Stomach (tissue), 9 donors: Measurements from ENCODE around the gene GMDS. TPM values are rescaled to one million over a fixed set of nuclear protein-coding genes. Genes with fewer than 3 reads are reported as not detected.

Source experiments
- DNase-seq, 2 donors: peaks; one replicate each; pipeline versions ENCODE4 v3.0.0 to v3.0.0-alpha.2; 2013 to 2019
- H3K27ac ChIP-seq, 5 donors: fragments of 200-600 bp in 4 of 5; sonication (generic) in 4 of 5; one replicate each; pipeline ENCODE4 v1.5.1; 2013 to 2019; ENCODE audit warnings: mild to moderate bottlenecking in 1 of 5, moderate library complexity in 1 of 5
- H3K27me3 ChIP-seq, 3 donors: fragments of 200-600 bp; sonication (generic); one replicate each; pipeline ENCODE4 v1.5.1; 2017 to 2019; ENCODE audit warnings: mixed run types in 1 of 3
- H3K36me3 ChIP-seq, 4 donors: fragments of 200-600 bp; sonication (generic); 1 replicate in 3 of 4; 2 replicates in 1 of 4; pipeline ENCODE4 v1.5.1; 2016 to 2019
- H3K4me1 ChIP-seq, 4 donors: fragments of 200-600 bp; sonication (generic); one replicate each; pipeline ENCODE4 v1.5.1; 2016 to 2019
- H3K4me3 ChIP-seq, 4 donors: fragments of 200-600 bp; sonication (generic) in 3 of 4; one replicate each; pipeline ENCODE4 v1.5.1; 2016 to 2019; ENCODE audit warnings: mild to moderate bottlenecking in 1 of 4
- H3K9me3 ChIP-seq, 4 donors: fragments of 200-600 bp; sonication (generic); one replicate each; pipeline ENCODE4 v1.5.1; 2016 to 2019
- CTCF ChIP-seq, 7 experiments: fragments of 450-650 bp in 4 of 7; fragments of 200-600 bp in 3 of 7; sonication (generic) in 3 of 7; IDR thresholded peaks; one replicate each; pipeline ENCODE4 v1.5.1; 2016 to 2019; ENCODE audit warnings: antibody characterized with exemption in 7 of 7, control low read depth in 2 of 7, mild to moderate bottlenecking in 1 of 7
- EP300 ChIP-seq: sonication (generic); formaldehyde crosslinking; IDR thresholded peaks from one replicate; pipeline ENCODE4 v1.6.1; 2017; ENCODE audit warnings: antibody characterized with exemption
- POLR2A ChIP-seq, 4 donors: fragments of 450-650 bp; IDR thresholded peaks; one replicate each; pipeline ENCODE4 v1.6.1; 2016; ENCODE audit warnings: antibody characterized with exemption in 4 of 4, control low read depth in 2 of 4, mild to moderate bottlenecking in 1 of 4, moderate library complexity in 1 of 4
- POLR2AphosphoS5 ChIP-seq, 3 donors: sonication (generic); formaldehyde crosslinking; IDR thresholded peaks; one replicate each; pipeline ENCODE4 v1.6.1; 2016; ENCODE audit warnings: antibody characterized with exemption in 3 of 3
- whole genome bisulfite sequencing, 5 donors: extraction: QIAGEN DNeasy Blood & Tissue Kit in 3 of 5; methylation state at CpG; one replicate each; pipeline versions ENCODE4 v1.1.5 to v1.1.7; 2013 to 2018; 5-methylcytosine and 5-hydroxymethylcytosine counted together
- intact Hi-C: fragments of 100-400 bp; cut with DNase I; formaldehyde crosslinking; loops from one replicate; pipeline ENCODE4 v1.15.1; 2023; ENCODE audit warnings: low total_unique reads
- polyA plus RNA-seq, 3 donors: library from polyadenylated mRNA; stranded (reverse); fragments of 200-250 nt; gene quantifications; one replicate each; pipeline ENCODE4 v1.2.3, GENCODE V29; 2013
- total RNA-seq, 5 donors: library from RNA; depleted of rRNA; stranded (reverse); fragments of >200 nt; gene quantifications; one replicate each; pipeline versions ENCODE4 v1.1.0 to v1.2.3, GENCODE V29; 2014 to 2016
- donor health status: healthy with polysubstance abuse.
- donor health status: Bipolar disorder and iron deficiency.
- donor health status: healthy.

The GMDS gene
- total and polyA plus RNA-seq, 8 donors = 83.7 to 262 (median 121) TPM

DNA sequence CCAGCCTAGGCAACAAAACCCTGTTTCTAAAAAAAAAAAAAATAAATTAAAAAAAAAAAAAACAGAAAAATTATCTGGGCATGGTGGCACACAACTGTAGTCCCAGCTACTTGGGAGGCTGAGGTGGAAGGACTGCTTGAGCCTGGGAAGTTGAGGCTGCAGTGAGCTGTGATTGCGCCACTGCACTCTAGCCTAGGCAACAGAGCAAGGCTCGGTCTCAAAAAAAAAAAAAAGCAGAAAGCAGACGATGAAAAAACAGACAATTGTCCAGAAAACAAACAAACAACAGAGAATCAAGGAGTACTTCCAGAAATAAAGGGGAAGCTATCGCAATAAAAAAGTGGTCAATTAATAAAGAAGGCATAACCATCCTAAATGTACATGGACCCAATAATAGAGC is 229.4 kb downstream of the GMDS start:
- H3K36me3 ChIP-seq = no peaks in the 10 kb centered on the region
- TF ChIP-seq CTCF (IDR thresholded peaks at IDR 0.05) (no peak), POLR2A (IDR thresholded peaks at IDR 0.05) (no peak), POLR2AphosphoS5 (IDR thresholded peaks at IDR 0.05) (no peak), EP300 (no peak)
- no peak overlapping the region for H3K4me3 ChIP-seq
- no peaks in the 10 kb centered on the region for H3K27me3 ChIP-seq
- H3K9me3 ChIP-seq = peaks cover 0 to 15% (median 5%) of the 10 kb centered on the region in 4 donors
- 79 to 98% (median 86%) methylated on average over 4 of the region's 4 CpGs for WGBS, 5 donors
- no peak for DNase-seq
- peaks cover 0 to 6% (median 4%) of the 10 kb centered on the region in 4 donors for H3K4me1 ChIP-seq
- intact Hi-C loops = no loop called here
- no peak overlapping the region for H3K27ac ChIP-seq

DNA sequence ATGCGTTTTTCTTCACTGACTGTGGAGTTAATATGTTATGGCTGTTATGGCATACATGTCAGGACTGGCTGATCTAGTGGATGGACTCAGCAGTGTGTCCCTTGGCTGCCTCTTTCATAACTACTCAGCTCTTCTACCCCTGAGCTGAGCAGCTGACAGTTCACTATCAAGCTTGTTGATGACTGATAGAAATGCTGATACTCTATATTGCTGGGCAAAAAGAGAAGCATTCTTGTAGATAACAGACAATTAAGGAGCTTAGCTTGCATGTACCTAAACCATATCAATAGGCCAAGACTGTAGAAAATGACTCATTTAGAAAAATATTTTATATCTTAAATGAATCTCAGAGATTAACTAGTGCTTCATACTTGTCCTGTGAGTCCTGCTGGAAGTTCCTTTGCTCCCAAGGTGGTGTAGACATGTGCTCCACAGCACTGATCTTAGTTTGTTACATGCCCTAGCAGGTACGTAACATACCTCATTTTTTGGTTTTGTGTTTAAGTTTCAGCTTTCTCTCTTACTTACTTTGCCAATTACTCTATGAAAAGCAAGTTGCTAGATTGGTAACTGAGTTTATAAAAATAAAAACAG is 236.9 kb downstream of the GMDS start:
- no peak overlapping the region for H3K27ac ChIP-seq
- H3K9me3 ChIP-seq = peaks cover 0 to 7% (median 0%) of the 10 kb centered on the region in 4 donors
- TF ChIP-seq CTCF (IDR thresholded peaks at IDR 0.05) = no peak
- TF ChIP-seq POLR2AphosphoS5 (IDR thresholded peaks at IDR 0.05) = no peak
- no peak for TF ChIP-seq POLR2A (IDR thresholded peaks at IDR 0.05)
- TF ChIP-seq EP300 = no peak
- intact Hi-C loops = no loop called here
- DNase-seq = no peak
- H3K4me1 ChIP-seq = peaks cover 0 to 12% (median 4%) of the 10 kb centered on the region in 4 donors
- peaks cover 0 to 4% (median 0%) of the 10 kb centered on the region in 4 donors for H3K36me3 ChIP-seq
- H3K27me3 ChIP-seq = no peaks in the 10 kb centered on the region
- H3K4me3 ChIP-seq = no peak overlapping the region
- WGBS, 5 donors = 81 to 96% (median 91%) methylated on average over 2 of the region's 2 CpGs

DNA sequence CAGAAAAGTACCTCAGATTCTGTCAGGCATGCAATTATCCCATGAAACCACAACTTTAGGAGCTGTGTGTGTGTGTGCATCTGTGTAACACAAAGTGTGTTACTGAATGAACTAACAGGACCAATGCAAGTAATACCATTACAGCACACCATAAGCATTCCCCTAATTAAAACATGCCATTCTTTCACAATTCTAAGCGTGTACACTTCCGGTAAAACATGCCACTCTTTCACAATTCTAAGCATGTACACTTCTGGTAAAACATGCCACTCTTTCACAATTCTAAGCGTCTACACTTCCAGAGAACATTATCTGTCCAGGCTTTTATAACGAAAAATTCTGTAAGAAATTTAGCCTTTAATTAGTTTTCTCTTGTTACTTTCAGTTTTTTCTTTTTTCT is 238.2 kb downstream of the GMDS start:
- Histone ChIP-seq H3K4me1 (peaks cover 0 to 12% (median 4%) of the 10 kb centered on the region in 4 donors), H3K9me3 (peaks cover 0 to 7% (median 0%) of the 10 kb centered on the region in 4 donors), H3K27me3 (no peaks in the 10 kb centered on the region), H3K4me3 (no peak overlapping the region), H3K27ac (no peak overlapping the region), H3K36me3 (peaks cover 0 to 4% (median 0%) of the 10 kb centered on the region in 4 donors)
- WGBS, 5 donors = 71 to 96% (median 86%) methylated on average over 4 of the region's 4 CpGs
- DNase-seq = no peak
- TF ChIP-seq POLR2AphosphoS5 (IDR thresholded peaks at IDR 0.05) = no peak
- TF ChIP-seq CTCF (IDR thresholded peaks at IDR 0.05) = no peak
- no peak for TF ChIP-seq POLR2A (IDR thresholded peaks at IDR 0.05)
- TF ChIP-seq EP300 = no peak
- intact Hi-C loops = no loop called here

DNA sequence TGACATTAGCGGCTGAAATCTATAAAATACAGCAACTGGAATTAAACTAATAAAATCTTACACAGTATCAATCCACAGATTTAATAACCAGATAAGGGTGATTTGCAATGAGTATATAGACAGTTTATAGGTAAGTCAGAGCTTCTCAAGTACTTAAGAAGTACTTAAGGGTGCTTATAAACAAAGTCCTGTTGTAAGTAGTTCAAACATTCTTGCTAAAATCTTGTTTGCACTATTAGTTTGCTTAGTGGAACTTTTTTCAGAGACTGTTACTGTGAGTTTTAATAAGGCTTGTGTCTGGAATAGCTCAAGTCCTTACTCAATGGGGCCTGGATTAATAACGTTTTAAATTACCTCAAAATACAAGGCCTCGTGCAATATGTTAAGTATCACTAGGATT is 240.5 kb downstream of the GMDS start:
- no peak for DNase-seq
- no peak for TF ChIP-seq CTCF (IDR thresholded peaks at IDR 0.05)
- Histone ChIP-seq H3K4me3 (no peak overlapping the region), H3K36me3 (peaks cover 0 to 3% (median 0%) of the 10 kb centered on the region in 4 donors), H3K27ac (no peak overlapping the region), H3K4me1 (peaks cover 0 to 12% (median 4%) of the 10 kb centered on the region in 4 donors), H3K9me3 (peaks cover 0 to 5% (median 0%) of the 10 kb centered on the region in 4 donors), H3K27me3 (no peaks in the 10 kb centered on the region)
- intact Hi-C loops = no loop called here
- WGBS, 5 donors = 46 to 67% (median 61%) methylated on average over 3 of the region's 3 CpGs
